Rectal smooth muscle tissue (tissue), 1 donor: ENCODE data around the gene HS6ST1.
"Not testable (repeated sequence)": the region's sequence is repeated elsewhere in the genome, so short reads cannot be mapped to it uniquely, and the experiment has no call there.

ENCODE experiments used
- H3K27ac ChIP-seq: one replicate; pipeline ENCODE4 v1.7.0; 2013; ENCODE audit warnings: low read depth, low read length, inconsistent platforms
- H3K27me3 ChIP-seq: one replicate; pipeline ENCODE4 v1.7.0; 2013; ENCODE audit warnings: low read length; ENCODE audit not compliant: control insufficient read depth, insufficient read depth
- H3K36me3 ChIP-seq: one replicate; pipeline ENCODE4 v1.7.0; 2013; ENCODE audit warnings: low read length; ENCODE audit not compliant: control insufficient read depth, insufficient read depth
- H3K4me1 ChIP-seq: one replicate; pipeline ENCODE4 v1.7.0; 2013; ENCODE audit warnings: low read length; ENCODE audit not compliant: control insufficient read depth, insufficient read depth
- H3K4me3 ChIP-seq: one replicate; pipeline ENCODE4 v1.7.0; 2013; ENCODE audit warnings: low read length
- H3K9ac ChIP-seq: one replicate; pipeline ENCODE4 v1.7.0; 2013; ENCODE audit warnings: low read length

Gene HS6ST1

DNA sequence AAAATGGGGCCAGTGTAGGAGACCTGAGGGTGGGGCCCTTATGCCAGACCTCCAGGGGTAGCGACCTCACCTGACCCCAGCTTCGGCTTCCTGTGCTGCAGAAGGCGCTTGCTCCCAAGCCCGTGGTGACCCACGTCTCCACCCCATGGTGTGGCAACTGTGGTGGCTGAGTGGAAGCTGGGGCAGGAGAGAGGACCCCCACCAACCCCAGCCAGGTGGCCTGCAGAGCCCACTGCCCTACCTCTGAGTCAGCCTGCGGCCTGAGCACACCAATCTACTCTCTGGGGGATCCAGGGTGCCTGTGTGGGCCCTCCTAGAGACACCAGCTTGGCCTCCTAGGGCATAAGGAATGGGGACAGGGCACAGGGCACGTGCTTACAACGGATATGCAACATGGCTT, 52.2 kb downstream of the HS6ST1 start:
- not testable (repeated sequence) for H3K4me1 ChIP-seq, H3K27me3 ChIP-seq, H3K36me3 ChIP-seq, H3K9ac ChIP-seq, H3K27ac ChIP-seq, H3K4me3 ChIP-seq

DNA sequence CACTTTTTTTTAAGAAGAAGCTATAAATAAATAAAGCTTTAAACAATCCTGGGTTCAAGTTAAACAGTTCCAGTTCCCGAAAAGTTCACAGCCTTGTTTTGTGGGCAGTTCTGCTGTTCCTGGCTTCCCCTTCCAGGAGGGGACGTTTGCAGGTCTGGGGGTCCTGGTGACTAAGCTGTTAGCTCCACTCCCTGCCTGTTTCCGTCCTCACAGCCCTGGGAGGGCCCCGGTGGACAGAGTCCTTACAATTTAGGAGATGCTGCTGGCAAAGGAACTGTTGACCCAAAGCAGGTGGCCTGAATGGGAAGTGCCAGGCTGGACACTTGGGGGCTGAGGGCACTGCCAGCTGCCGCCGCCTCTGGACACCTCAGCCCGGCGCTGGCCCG, 53.1 kb downstream of the HS6ST1 start:
- H3K27ac ChIP-seq, H3K27me3 ChIP-seq, H3K4me3 ChIP-seq, H3K36me3 ChIP-seq, H3K9ac ChIP-seq, H3K4me1 ChIP-seq: not testable (repeated sequence)

DNA sequence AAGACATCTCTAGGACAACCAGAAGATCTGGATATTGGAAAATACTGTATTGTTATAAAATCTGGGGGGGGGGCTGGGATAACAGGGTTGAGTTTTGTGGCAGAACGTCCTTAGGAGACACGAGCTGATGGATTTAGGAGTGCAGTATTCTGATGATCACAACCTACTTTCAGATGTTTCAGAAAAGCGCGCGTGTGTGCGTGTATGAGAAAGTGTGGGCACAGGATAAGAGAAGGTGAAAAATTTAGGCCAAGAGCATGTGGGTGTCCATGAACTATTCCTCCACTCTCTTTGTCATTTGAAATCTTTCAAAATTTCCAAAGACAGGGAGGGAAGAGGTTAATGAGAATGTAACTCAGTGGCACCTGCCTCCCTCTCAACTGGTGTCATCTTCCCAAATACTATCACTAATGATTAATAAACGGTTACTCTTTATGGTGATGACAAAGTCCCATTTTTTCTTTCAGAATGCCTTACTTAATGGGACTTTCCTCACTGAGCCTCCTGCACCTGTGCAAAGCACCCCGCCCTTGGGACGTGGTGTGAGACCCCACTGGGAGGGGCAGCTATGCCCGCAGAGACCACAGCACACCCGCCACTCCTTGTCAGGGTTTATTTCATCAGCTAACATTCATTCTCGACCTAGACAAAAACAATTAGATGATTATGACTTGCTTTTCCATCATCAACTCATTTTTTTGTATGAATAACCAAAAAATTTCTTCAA, 53.6 kb downstream of the HS6ST1 start:
- peaks cover 2% of the 10 kb centered on the region for H3K4me1 ChIP-seq
- H3K36me3 ChIP-seq = no peaks in the 10 kb centered on the region
- no peak overlapping the region for H3K4me3 ChIP-seq
- H3K27me3 ChIP-seq = no peaks in the 10 kb centered on the region
- no peak overlapping the region for H3K9ac ChIP-seq
- H3K27ac ChIP-seq = no peak overlapping the region

DNA sequence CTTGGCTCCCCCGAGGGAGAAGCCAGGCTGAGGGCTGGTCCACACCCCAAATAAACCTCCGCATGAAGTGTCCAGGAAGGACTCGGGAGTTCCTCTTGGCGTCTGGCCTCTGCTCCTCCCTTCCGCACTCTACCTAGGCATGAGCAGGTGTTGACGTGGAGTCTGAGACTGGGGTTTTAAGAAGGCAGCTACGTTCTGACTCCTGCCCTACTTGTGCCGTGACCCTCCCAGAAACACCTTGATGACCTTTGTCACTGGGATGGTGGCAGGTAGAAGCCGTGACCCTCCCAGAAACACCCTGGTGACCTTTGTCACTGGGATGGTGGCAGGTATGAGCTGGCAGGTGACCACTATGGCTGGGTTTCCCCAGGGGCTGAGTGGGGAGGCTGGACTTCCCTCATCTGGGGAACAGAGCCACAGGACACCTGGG, 54.8 kb downstream of the HS6ST1 start:
- no peaks in the 10 kb centered on the region for H3K36me3 ChIP-seq
- peaks cover 2% of the 10 kb centered on the region for H3K4me1 ChIP-seq
- no peak overlapping the region for H3K4me3 ChIP-seq
- no peak overlapping the region for H3K27ac ChIP-seq
- no peak overlapping the region for H3K9ac ChIP-seq
- no peaks in the 10 kb centered on the region for H3K27me3 ChIP-seq

DNA sequence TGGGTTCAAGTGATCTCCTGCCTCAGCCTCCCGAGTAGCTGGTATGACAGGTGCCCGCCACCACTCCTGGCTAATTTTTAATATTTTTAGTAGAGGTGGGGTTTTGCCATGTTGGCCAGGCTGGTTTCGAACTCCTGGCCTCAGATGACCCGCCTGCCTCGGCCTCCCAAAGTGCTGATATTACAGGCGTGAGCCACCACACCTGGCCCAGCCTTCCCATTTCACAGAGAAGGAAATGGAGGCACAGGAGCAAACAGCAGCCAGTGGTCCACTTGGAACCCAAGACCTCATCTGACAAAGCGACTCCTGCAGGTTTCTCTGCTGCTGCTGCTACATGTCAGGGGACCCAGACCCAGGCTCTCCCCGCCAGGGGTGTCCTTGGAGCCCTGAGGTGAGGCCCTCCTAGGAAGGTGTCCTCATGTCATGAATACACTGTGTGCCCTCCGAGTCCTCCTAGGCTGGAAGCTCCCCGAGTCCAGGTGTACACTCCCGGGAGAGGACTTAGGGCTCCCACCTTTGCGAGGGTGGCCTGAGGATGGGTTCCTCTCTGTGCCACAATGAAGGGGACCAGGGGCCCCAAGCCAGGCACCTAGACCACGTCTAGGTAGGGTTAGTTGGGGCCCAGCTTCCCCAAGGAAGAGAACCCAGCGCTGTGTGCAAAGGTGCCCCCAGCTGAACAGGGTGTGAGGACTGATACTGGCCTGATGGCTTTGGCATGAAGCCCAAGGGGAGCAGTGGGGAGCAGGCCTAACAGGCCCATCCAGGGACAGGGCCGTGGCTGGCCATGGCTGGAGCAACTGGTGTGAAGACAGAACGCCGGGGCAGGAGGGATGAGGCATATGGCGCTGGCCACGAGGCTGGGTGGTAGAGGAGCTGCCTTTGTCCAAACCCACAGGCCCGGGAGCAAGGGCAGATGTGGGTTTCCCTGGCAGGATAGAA, 56.1 kb downstream of the HS6ST1 start:
- peaks cover 2% of the 10 kb centered on the region for H3K4me1 ChIP-seq
- H3K36me3 ChIP-seq = no peaks in the 10 kb centered on the region
- no peak overlapping the region for H3K27ac ChIP-seq
- H3K9ac ChIP-seq = no peak overlapping the region
- H3K27me3 ChIP-seq = no peaks in the 10 kb centered on the region
- no peak overlapping the region for H3K4me3 ChIP-seq

DNA sequence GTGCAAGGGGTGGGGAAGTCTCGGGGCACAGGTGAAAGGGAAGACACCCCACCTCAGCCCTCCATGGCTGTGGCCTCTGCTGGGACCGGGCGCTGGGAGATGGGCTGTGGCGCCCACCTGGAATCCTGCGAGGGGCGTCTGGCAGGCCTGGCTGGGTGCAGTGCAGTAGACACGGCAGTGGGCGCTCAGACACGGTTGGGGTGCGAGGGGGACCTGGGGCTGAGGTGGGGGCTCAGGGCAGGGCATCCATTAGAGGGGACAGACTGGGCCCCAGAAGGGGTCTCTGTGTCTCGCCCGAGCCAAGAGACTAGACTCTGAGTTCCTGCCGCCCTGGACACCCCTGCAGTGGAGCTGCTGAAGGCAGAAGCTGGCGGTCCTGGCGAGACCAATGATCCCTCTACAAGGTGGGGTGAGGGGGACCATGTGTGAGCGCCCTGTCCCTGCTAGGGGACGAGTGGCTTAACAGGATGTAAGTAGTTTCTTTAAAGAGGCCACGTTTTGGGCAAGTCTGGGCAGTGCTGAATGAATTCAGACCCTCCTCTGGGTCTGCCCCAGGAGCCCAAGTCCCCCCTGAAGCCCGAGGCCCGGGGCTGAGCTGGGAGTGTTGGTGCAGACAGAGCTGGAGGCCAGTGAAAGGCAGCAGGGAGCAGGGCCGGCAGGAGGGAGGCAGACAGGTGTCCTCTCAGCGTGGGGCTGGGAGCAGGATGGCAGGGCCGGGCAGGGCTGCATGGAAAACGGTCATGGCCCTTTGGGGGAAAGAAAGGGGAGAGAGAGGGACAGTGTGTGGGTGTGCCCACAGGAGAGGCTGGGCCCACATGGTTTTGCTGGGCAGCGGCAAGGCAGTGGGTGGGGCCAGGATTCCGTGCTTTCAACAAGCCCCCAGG, 57.2 kb downstream of the HS6ST1 start:
- peaks cover 2% of the 10 kb centered on the region for H3K4me1 ChIP-seq
- no peak overlapping the region for H3K4me3 ChIP-seq
- no peaks in the 10 kb centered on the region for H3K36me3 ChIP-seq
- no peak overlapping the region for H3K9ac ChIP-seq
- H3K27me3 ChIP-seq = no peaks in the 10 kb centered on the region
- H3K27ac ChIP-seq = peak overlapping the region; percentile 55

DNA sequence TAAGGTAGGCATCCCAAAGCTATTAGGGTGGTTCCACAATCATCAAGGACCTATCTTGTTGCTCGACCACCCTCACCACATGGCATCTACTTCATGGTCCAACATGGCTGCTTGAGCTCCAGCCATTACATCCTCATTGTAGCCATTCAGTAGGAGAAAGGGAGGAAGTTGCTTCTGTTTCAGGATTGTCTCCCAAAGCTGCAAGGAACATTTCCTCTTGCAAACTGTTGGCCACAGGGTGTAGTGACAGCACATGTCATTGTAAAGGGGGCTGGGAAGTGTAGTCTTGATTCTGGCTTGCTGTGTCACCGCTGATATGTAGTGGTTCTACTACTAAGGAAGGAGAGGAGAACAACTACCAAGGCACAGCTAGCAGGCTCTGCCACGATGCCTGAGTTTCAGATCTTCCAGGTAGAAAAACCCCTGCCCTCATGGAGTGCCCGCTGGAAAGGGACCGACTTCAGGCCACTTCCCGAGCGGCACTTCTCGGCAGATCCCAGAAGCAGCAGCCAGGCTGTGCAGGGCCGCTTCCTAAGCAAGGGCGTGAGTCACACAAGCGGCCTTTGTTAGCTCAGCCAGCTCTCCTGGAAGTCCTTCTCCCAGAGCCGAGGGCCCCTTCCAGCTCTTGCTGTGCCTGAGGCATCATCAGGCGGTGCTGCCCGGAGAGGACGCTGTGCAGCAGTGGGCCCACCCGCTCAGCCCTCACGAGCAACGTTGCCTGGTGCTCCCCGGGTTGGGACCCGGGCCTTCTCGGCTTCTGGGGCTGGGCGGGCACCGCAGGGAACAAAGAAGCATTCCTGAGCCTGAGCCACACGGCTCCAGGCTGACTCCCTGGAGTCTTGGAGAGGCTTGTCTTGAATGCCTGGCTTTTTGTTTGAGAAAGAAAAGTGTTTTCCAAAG, 58.2 kb downstream of the HS6ST1 start:
- Histone ChIP-seq H3K27me3 (no peaks in the 10 kb centered on the region), H3K4me3 (no peak overlapping the region), H3K36me3 (no peaks in the 10 kb centered on the region), H3K9ac (no peak overlapping the region), H3K27ac (peak overlapping the region; percentile 55), H3K4me1 (peaks cover 2% of the 10 kb centered on the region)

DNA sequence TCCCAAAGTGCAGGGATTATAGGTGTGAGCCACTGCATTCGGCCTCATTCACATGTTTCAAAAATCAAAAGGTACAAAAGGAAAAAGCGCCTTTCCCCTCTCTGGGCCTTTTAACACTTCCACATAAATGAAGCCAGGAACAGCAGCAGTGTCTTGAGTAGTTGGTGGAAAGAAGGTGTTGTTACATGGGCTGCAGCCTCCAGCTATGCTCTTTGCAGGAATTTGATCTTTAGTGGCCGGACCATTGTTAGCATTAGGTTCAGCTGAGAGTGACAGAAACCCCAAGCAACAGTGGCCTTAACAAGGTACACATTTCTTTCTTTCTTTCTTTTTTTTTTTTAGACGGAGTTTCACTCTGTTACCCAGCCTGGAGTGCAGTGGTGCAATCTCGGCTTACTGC, 59.1 kb downstream of the HS6ST1 start:
- Histone ChIP-seq H3K36me3 (no peaks in the 10 kb centered on the region), H3K27ac (no peak overlapping the region), H3K9ac (no peak overlapping the region), H3K27me3 (no peaks in the 10 kb centered on the region), H3K4me3 (no peak overlapping the region), H3K4me1 (peaks cover 2% of the 10 kb centered on the region)

DNA sequence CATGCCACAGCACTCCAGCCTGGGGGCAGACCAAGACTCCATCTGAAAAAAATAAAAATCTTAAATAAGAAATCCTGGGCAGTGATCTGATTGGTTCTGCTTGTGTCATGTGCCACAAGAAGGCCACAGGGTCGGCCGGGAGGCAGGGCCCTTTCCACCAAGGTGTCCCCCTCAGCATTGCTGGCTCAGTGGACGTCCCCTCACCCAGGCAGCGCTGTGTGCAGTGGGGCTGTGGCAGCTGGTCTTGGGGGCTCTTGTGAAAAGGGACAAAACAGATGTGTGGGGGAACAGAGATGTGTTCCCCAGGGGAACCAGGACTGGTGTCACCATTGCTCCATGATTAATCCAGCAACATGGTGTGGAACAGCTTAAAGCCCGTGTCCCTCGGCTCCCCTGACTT, 60.5 kb downstream of the HS6ST1 start:
- no peak overlapping the region for H3K27ac ChIP-seq
- no peaks in the 10 kb centered on the region for H3K27me3 ChIP-seq
- H3K36me3 ChIP-seq = no peaks in the 10 kb centered on the region
- no peak overlapping the region for H3K9ac ChIP-seq
- no peak overlapping the region for H3K4me3 ChIP-seq
- peaks cover 2% of the 10 kb centered on the region for H3K4me1 ChIP-seq

DNA sequence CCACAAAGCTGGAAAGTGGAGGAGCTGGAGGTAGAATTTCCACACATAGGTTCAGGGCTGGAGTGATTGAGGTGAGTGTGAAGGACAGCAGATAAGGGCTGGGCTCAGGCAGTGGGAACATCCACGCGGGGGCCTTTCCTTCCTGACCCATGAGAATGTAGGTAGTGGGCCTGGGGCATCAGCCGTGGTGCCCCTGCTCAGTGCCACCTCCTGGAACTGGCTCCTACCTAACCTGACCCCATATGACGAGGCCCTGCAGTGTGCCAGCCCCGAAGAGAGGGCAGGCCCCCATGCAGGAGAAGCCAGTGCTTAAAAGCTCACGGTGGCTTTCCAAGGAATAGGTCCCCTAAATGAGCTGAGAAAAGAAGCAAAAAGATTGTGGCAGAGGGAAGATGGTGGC, 66.2 kb downstream of the HS6ST1 start:
- H3K36me3 ChIP-seq = no peaks in the 10 kb centered on the region
- H3K4me3 ChIP-seq = no peak overlapping the region
- no peaks in the 10 kb centered on the region for H3K4me1 ChIP-seq
- no peak overlapping the region for H3K9ac ChIP-seq
- no peaks in the 10 kb centered on the region for H3K27me3 ChIP-seq
- H3K27ac ChIP-seq = no peak overlapping the region

DNA sequence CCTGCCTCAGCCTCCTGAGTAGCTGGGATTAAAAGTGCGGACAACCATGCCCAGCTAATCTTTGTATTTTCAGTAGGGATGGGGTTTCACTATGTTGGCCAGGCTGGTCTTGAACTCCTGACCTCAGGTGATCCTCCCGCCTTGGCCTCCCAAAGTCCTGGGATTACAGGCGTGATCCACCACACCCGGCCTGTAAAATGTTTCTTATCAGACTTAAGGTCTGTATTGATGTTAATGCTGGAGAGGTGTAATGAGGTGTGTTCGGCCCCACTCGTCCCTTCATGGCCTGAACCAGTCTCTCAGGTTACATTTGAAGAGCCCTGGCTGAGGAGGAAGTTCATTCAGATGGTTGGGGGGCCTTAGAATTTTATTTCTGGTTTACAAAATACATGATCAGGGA, 66.6 kb downstream of the HS6ST1 start:
- H3K4me3 ChIP-seq, H3K27me3 ChIP-seq, H3K36me3 ChIP-seq, H3K27ac ChIP-seq, H3K4me1 ChIP-seq, H3K9ac ChIP-seq: not testable (repeated sequence)
